Subcutaneous abdominal adipose tissue (tissue), 5 donors: ENCODE data around the gene CENPO.
A peak's percentile ranks its signal among the peaks of the same experiment; 100 is the strongest.

ENCODE experiments used
- H3K27ac ChIP-seq: one replicate; pipeline ENCODE4 v1.7.0; 2013; ENCODE audit warnings: low read depth, mild to moderate bottlenecking, inconsistent platforms, low read length, moderate library complexity
- H3K27me3 ChIP-seq, 5 donors: one replicate each; pipeline ENCODE4 v1.7.0; 2013; ENCODE audit warnings: low read length in 5 of 5, inconsistent platforms in 1 of 5; ENCODE audit not compliant: control insufficient read depth in 5 of 5, insufficient read depth in 4 of 5
- H3K36me3 ChIP-seq, 5 donors: one replicate each; pipeline ENCODE4 v1.7.0; 2013; ENCODE audit warnings: low read length in 5 of 5; ENCODE audit not compliant: control insufficient read depth in 5 of 5, insufficient read depth in 5 of 5
- H3K4me1 ChIP-seq, 5 donors: one replicate each; pipeline ENCODE4 v1.7.0; 2013; ENCODE audit warnings: low read length in 5 of 5, mild to moderate bottlenecking in 3 of 5, moderate library complexity in 1 of 5; ENCODE audit not compliant: control insufficient read depth in 5 of 5, insufficient read depth in 5 of 5
- H3K4me3 ChIP-seq, 5 donors: one replicate each; pipeline ENCODE4 v1.7.0; 2013; ENCODE audit warnings: low read length in 5 of 5, low read depth in 1 of 5
- H3K9ac ChIP-seq, 5 donors: one replicate each; pipeline ENCODE4 v1.7.0; 2013; ENCODE audit warnings: low read length in 5 of 5, mild to moderate bottlenecking in 4 of 5, moderate library complexity in 3 of 5
- H3K9me3 ChIP-seq, 5 donors: one replicate each; pipeline ENCODE4 v1.7.0; 2013; ENCODE audit warnings: low read length in 5 of 5; ENCODE audit not compliant: control insufficient read depth in 5 of 5
- donor health status: healthy.
- donor health status: healthy.
- donor health status: healthy.
- donor health status: healthy.
- donor health status: healthy.

Gene CENPO

GRCh38 chr2:24792874-24793760, at the start of gene CENPO, which contains the start of gene PTRHD1:
Gene CENPO, plus strand, starts transcription at chr2:24793425. Its CDS starts 495 bp downstream, at chr2:24793920.
Gene PTRHD1, minus strand, starts transcription at chr2:24793391. Its CDS starts 14 bp downstream, at chr2:24793377.
- Histone ChIP-seq H3K4me3 (peak within 1 kb of the TSS; percentile 74 to 99 (median 94)), H3K27ac (peak within 1 kb of the TSS; percentile 97), H3K9me3 (no peaks in the 10 kb centered on the region)

GRCh38 chr2:24743924-24744323, 49.3 kb upstream of the CENPO start:
- Histone ChIP-seq H3K4me3 (no peak overlapping the region), H3K27ac (no peak overlapping the region), H3K9me3 (no peaks in the 10 kb centered on the region), H3K9ac (no peak overlapping the region), H3K4me1 (no peaks in the 10 kb centered on the region), H3K36me3 (peaks cover 8 to 33% (median 21%) of the 10 kb centered on the region in 5 donors), H3K27me3 (no peaks in the 10 kb centered on the region)

More at GRCh38 chr2:24792874-24793760, at the start of gene CENPO, which contains the start of gene PTRHD1:
- Histone ChIP-seq H3K27me3 (no peaks in the 10 kb centered on the region), H3K9ac (peak within 1 kb of the TSS; percentile 44 to 91 (median 89)), H3K4me1 (peaks cover 0 to 18% (median 12%) of the 10 kb centered on the region in 5 donors), H3K36me3 (peaks cover 0 to 7% (median 5%) of the 10 kb centered on the region in 5 donors)

- Histone ChIP-seq H3K36me3 (peaks cover 8 to 36% (median 21%) of the 10 kb centered on the region in 5 donors), H3K27ac (no peak overlapping the region), H3K4me3 (no peak overlapping the region), H3K4me1 (no peaks in the 10 kb centered on the region), H3K9me3 (no peaks in the 10 kb centered on the region), H3K9ac (no peak overlapping the region), H3K27me3 (no peaks in the 10 kb centered on the region)
Measured at GRCh38 chr2:24744356-24744755, 48.9 kb upstream of the CENPO start.

GRCh38 chr2:24745825-24746224, 47.4 kb upstream of the CENPO start:
- peaks cover 8 to 31% (median 17%) of the 10 kb centered on the region in 5 donors for H3K36me3 ChIP-seq
- no peak overlapping the region for H3K4me3 ChIP-seq
- no peak overlapping the region for H3K27ac ChIP-seq
- H3K9me3 ChIP-seq: no peaks in the 10 kb centered on the region
- no peak overlapping the region for H3K9ac ChIP-seq
- H3K4me1 ChIP-seq: no peaks in the 10 kb centered on the region
- H3K27me3 ChIP-seq: no peaks in the 10 kb centered on the region

- H3K27me3 ChIP-seq: no peaks in the 10 kb centered on the region
- no peaks in the 10 kb centered on the region for H3K9me3 ChIP-seq
- no peak overlapping the region for H3K4me3 ChIP-seq
- H3K9ac ChIP-seq: no peak overlapping the region
- H3K4me1 ChIP-seq: no peaks in the 10 kb centered on the region
- H3K27ac ChIP-seq: no peak overlapping the region
- peaks cover 5 to 29% (median 17%) of the 10 kb centered on the region in 5 donors for H3K36me3 ChIP-seq
Measured at GRCh38 chr2:24747299-24747698, 45.9 kb upstream of the CENPO start.

- Histone ChIP-seq H3K27me3 (no peaks in the 10 kb centered on the region), H3K4me3 (no peak overlapping the region), H3K36me3 (peaks cover 16 to 40% (median 27%) of the 10 kb centered on the region in 5 donors), H3K27ac (no peak overlapping the region), H3K9ac (no peak overlapping the region), H3K4me1 (no peaks in the 10 kb centered on the region), H3K9me3 (no peaks in the 10 kb centered on the region)
Measured at GRCh38 chr2:24749069-24749691, 44.0 kb upstream of the CENPO start.

- no peak overlapping the region for H3K4me3 ChIP-seq
- H3K9me3 ChIP-seq: no peaks in the 10 kb centered on the region
- no peaks in the 10 kb centered on the region for H3K4me1 ChIP-seq
- H3K36me3 ChIP-seq: peaks cover 45 to 71% (median 53%) of the 10 kb centered on the region in 5 donors
- H3K9ac ChIP-seq: no peak overlapping the region
- no peak overlapping the region for H3K27ac ChIP-seq
- no peaks in the 10 kb centered on the region for H3K27me3 ChIP-seq
Measured at GRCh38 chr2:24754985-24755705, 38.1 kb upstream of the CENPO start.

GRCh38 chr2:24756789-24757188, 36.4 kb upstream of the CENPO start:
- Histone ChIP-seq H3K9ac (no peak overlapping the region), H3K36me3 (peaks cover 48 to 68% (median 59%) of the 10 kb centered on the region in 5 donors)

GRCh38 chr2:24761866-24762265, 31.4 kb upstream of the CENPO start:
- peaks cover 0 to 3% (median 0%) of the 10 kb centered on the region in 5 donors for H3K4me1 ChIP-seq
- H3K27me3 ChIP-seq: no peaks in the 10 kb centered on the region
- no peak overlapping the region for H3K9ac ChIP-seq
- no peak overlapping the region for H3K4me3 ChIP-seq
- peaks cover 25 to 59% (median 40%) of the 10 kb centered on the region in 5 donors for H3K36me3 ChIP-seq
- no peak overlapping the region for H3K27ac ChIP-seq
- H3K9me3 ChIP-seq: no peaks in the 10 kb centered on the region

More at GRCh38 chr2:24756789-24757188, 36.4 kb upstream of the CENPO start:
- H3K27ac ChIP-seq: no peak overlapping the region
- no peaks in the 10 kb centered on the region for H3K27me3 ChIP-seq
- H3K4me3 ChIP-seq: no peak overlapping the region
- H3K9me3 ChIP-seq: no peaks in the 10 kb centered on the region
- no peaks in the 10 kb centered on the region for H3K4me1 ChIP-seq
